HG02840 (cell line): ENCODE results near the gene CALY.
"Not testable (repeated sequence)": the region's sequence is repeated elsewhere in the genome, so short reads cannot be mapped to it uniquely, and the experiment has no call there.

Experiments
- ATAC-seq: cut with Tn5 transposase; IDR thresholded peaks from one replicate; pipeline ENCODE4 v1.9.1; 2021; ENCODE audit warnings: mild to moderate bottlenecking, moderate library complexity, moderate number of reproducible peaks; ENCODE audit not compliant: unreplicated experiment, low FRiP score

The CALY gene

GRCh38 chr10:133367461-133367860, 30.8 kb upstream of the CALY start:
- not testable (repeated sequence) for ATAC-seq

- no peak for ATAC-seq
These were observed 30.1 kb upstream of the CALY start for GRCh38 chr10:133366751-133367150.

GRCh38 chr10:133366130-133366478, 29.4 kb upstream of the CALY start:
- no peak for ATAC-seq

GRCh38 chr10:133365461-133366129, 28.9 kb upstream of the CALY start:
- ATAC-seq: no peak

GRCh38 chr10:133364645-133365431, 28.1 kb upstream of the CALY start:
- no peak for ATAC-seq

GRCh38 chr10:133362846-133363245, 26.1 kb upstream of the CALY start:
- no peak for ATAC-seq

GRCh38 chr10:133361773-133362441, 25.2 kb upstream of the CALY start:
- no peak for ATAC-seq

- ATAC-seq: no peak
These were observed 24.5 kb upstream of the CALY start for GRCh38 chr10:133361227-133361626.

GRCh38 chr10:133359972-133360610, 23.4 kb upstream of the CALY start:
- ATAC-seq: no peak

- ATAC-seq: no peak
These were observed 22.9 kb upstream of the CALY start for GRCh38 chr10:133359554-133359971.

GRCh38 chr10:133358925-133359310, 22.2 kb upstream of the CALY start:
- no peak for ATAC-seq

- ATAC-seq: no peak
These were observed 21.6 kb upstream of the CALY start for GRCh38 chr10:133358162-133358924.

- ATAC-seq: peak; percentile 46
These were observed 20.8 kb upstream of the CALY start, which contains the start of gene FUOM for GRCh38 chr10:133357285-133358161. TSS of gene FUOM (minus strand) at chr10:133358019. CDS start at chr10:133358007, 12 bp downstream.

GRCh38 chr10:133356549-133357284, 20.0 kb upstream of the CALY start:
- no peak for ATAC-seq

GRCh38 chr10:133355991-133356390, 19.3 kb upstream of the CALY start:
- ATAC-seq: no peak

- ATAC-seq: no peak
These were observed 18.6 kb upstream of the CALY start for GRCh38 chr10:133355266-133355665.

GRCh38 chr10:133354672-133355240, 18.1 kb upstream of the CALY start:
- ATAC-seq: no peak

- no peak for ATAC-seq
These were observed 17.4 kb upstream of the CALY start for GRCh38 chr10:133353988-133354605.
